ENCODE data around the gene NEFH. TPM values are rescaled to one million over a fixed set of nuclear protein-coding genes. Genes with fewer than 3 reads are reported as not detected.

The NEFH gene
- total RNA-seq, 1 experiment from 2014 or later, result 5.7 TPM

DNA sequence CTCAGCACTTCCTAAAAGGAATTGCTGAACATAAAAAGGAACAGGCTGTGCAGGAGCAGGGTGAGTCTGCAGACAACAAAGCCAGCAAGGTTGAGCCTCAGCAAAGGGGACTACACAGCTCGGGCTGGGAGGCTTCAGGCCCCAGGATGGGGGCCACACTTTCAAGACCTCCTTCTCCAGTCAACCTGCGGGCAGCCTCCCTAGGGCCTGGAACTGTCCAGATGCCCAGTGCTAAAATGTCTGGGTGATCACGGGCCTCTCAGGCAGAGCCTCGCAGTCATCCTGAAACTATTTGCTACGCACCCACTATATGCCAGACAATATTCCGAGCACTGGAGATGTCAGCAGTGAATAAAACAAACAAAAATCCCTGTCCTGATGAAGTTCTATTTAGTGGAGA is 3.9 kb upstream of the NEFH start:
- Histone ChIP-seq H3K79me2 (ENCODE audit: insufficient read depth, low read length) (no peaks in the 10 kb centered on the region), H3K79me1 (ENCODE audit: insufficient read depth, low read depth, low read length, poor library complexity, severe bottlenecking) (no peaks in the 10 kb centered on the region), H4K8ac (replicated peaks; ENCODE audit: insufficient read length, low read depth, low read length) (no peak overlapping the region), H2BK5ac (ENCODE audit: insufficient read length, low read length) (no peak overlapping the region), H2BK12ac (ENCODE audit: insufficient read length, low read depth, low read length) (no peak overlapping the region), H3K23ac (ENCODE audit: insufficient read length, low read depth, low read length) (no peak overlapping the region), H3K9me3 (ENCODE audit: control insufficient read depth, low read depth, low read length) (no peaks in the 10 kb centered on the region), H3K4ac (ENCODE audit: low read depth, low read length) (no peak overlapping the region), H4K91ac (ENCODE audit: insufficient read length, low read depth, low read length) (no peak overlapping the region), H2BK20ac (ENCODE audit: low read depth, low read length, poor library complexity, severe bottlenecking) (no peak overlapping the region), H3K23me2 (ENCODE audit: insufficient read length, low read depth, low read length, poor library complexity, severe bottlenecking) (peaks cover 3% of the 10 kb centered on the region), H3K4me2 (ENCODE audit: insufficient read depth, insufficient read length, low read length) (no peak overlapping the region), H4K5ac (ENCODE audit: insufficient read length, low read depth, low read length) (no peak overlapping the region), H3T11ph (ENCODE audit: low read length) (no peak overlapping the region), H3K56ac (ENCODE audit: insufficient read length, low read depth, low read length) (no peak overlapping the region), H2AFZ (ENCODE audit: low read length) (no peak overlapping the region), H3K9ac (ENCODE audit: extremely low read depth, insufficient read length, low read length) (no peak overlapping the region), H3K4me1 (ENCODE audit: insufficient read depth, low read length) (peaks cover 2% of the 10 kb centered on the region; the same call in 1 of the 2 replicates), H2AK5ac (ENCODE audit: insufficient read length, low read length) (no peak overlapping the region), H2BK120ac (ENCODE audit: low read depth, low read length, poor library complexity, severe bottlenecking) (no peak overlapping the region), H3K27me3 (ENCODE audit: insufficient read depth, low read length) (peaks cover 24% of the 10 kb centered on the region), H2BK15ac (ENCODE audit: low read depth, low read length) (no peak overlapping the region), H4K20me1 (ENCODE audit: control insufficient read depth, insufficient read depth, insufficient read length) (no peaks in the 10 kb centered on the region), H3K27ac (ENCODE audit: insufficient read length, low read depth, low read length) (no peak overlapping the region), H3K18ac (ENCODE audit: insufficient read length, low read depth, low read length) (no peak overlapping the region), H3K14ac (ENCODE audit: insufficient read depth, low read length) (no peak overlapping the region)
- H3K27me3 Mint-ChIP-seq (ENCODE audit: low read depth), result peaks cover 94% of the 10 kb centered on the region
- peaks cover 3 to 4% of the 10 kb centered on the region in 2 experiments; a peak in 4 of 5 replicates for H3K9me3 Mint-ChIP-seq
- no peak overlapping the region for H3K4me3 Mint-ChIP-seq
- no CpG with 5 or more reads among the region's 6 CpGs for WGBS (ENCODE audit: extremely low coverage, insufficient read length, low lambda C conversion rate)
- H3K27ac Mint-ChIP-seq, result no peak overlapping the region
- DNase-seq, result no peak
- TF ChIP-seq, protein P1, sequence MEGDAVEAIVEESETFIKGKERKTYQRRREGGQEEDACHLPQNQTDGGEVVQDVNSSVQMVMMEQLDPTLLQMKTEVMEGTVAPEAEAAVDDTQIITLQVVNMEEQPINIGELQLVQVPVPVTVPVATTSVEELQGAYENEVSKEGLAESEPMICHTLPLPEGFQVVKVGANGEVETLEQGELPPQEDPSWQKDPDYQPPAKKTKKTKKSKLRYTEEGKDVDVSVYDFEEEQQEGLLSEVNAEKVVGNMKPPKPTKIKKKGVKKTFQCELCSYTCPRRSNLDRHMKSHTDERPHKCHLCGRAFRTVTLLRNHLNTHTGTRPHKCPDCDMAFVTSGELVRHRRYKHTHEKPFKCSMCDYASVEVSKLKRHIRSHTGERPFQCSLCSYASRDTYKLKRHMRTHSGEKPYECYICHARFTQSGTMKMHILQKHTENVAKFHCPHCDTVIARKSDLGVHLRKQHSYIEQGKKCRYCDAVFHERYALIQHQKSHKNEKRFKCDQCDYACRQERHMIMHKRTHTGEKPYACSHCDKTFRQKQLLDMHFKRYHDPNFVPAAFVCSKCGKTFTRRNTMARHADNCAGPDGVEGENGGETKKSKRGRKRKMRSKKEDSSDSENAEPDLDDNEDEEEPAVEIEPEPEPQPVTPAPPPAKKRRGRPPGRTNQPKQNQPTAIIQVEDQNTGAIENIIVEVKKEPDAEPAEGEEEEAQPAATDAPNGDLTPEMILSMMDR (conservative IDR thresholded peaks at IDR 0.05), result no peak
- H3K4me1 Mint-ChIP-seq, result peaks cover 26 to 31% of the 10 kb centered on the region in 2 experiments
- no peaks in the 10 kb centered on the region; a peak in 1 of 7 replicates for H3K36me3 Mint-ChIP-seq (ENCODE audit: insufficient read depth in 1 of 3, low read depth in 3 of 3)
